SU-DHL-6 (cell line): ENCODE results near the gene RBFA.

Experiments used
- CTCF ChIP-seq: fragments of 200-600 bp; sonication (generic); IDR thresholded peaks from one replicate; pipeline ENCODE4 v1.5.1; 2017; ENCODE audit warnings: antibody characterized with exemption, mild to moderate bottlenecking, low read length, moderate library complexity; ENCODE audit not compliant: insufficient read depth, poor library complexity, severe bottlenecking
- EZH2phosphoT487 ChIP-seq: fragments of 200-600 bp; sonication (generic), shearing (Covaris generic); conservative IDR thresholded peaks from 2 replicates; pipeline ENCODE4 v1.6.1; 2018; ENCODE audit warnings: mild to moderate bottlenecking, antibody characterized with exemption, low read length, moderate library complexity, mixed read lengths

- TF ChIP-seq CTCF (no peak), EZH2phosphoT487 (no peak)
Observed at GRCh38 chr18:80000877-80001276, 33.4 kb upstream of the RBFA start.
